ENCODE results near the gene ZMYND10.

ZMYND10 gene

GRCh38 chr3:50371133-50371685, 25.7 kb upstream of the ZMYND10 start:
- no peak for DNase-seq

GRCh38 chr3:50370594-50370993, 25.1 kb upstream of the ZMYND10 start:
- peak in 7 of 56 donors; percentile 4 to 33 (median 8) for DNase-seq

- DNase-seq, result no peak
These were observed 23.6 kb upstream of the ZMYND10 start for GRCh38 chr3:50369012-50369670.

GRCh38 chr3:50365842-50366220, 20.3 kb upstream of the ZMYND10 start:
- no peak for DNase-seq

GRCh38 chr3:50365080-50365841, 19.7 kb upstream of the ZMYND10 start:
- DNase-seq, result peak in 44 of 56 donors; percentile 13 to 91 (median 48)

- peak in 1 of 56 donors; percentile 43 for DNase-seq
These were observed 19.1 kb upstream of the ZMYND10 start for GRCh38 chr3:50364573-50365079.

- DNase-seq, result no peak
These were observed 14.2 kb upstream of the ZMYND10 start for GRCh38 chr3:50359760-50360110.

- peak; percentile 53 to 100 (median 98) for DNase-seq
These were observed 13.6 kb upstream of the ZMYND10 start, which contains the start of gene TMEM115 for GRCh38 chr3:50358911-50359759. Gene TMEM115 (minus strand): TSS chr3:50359521. CDS start chr3:50359063, 458 bp downstream.

- no peak for DNase-seq
These were observed 12.9 kb upstream of the ZMYND10 start for GRCh38 chr3:50358355-50358910.

GRCh38 chr3:50357481-50357880, 11.9 kb upstream of the ZMYND10 start:
- no peak for DNase-seq

GRCh38 chr3:50356553-50356952, 11.0 kb upstream of the ZMYND10 start:
- DNase-seq, result no peak

- no peak for DNase-seq
These were observed 10.5 kb upstream of the ZMYND10 start for GRCh38 chr3:50355829-50356552.

GRCh38 chr3:50354850-50355249, 9.3 kb upstream of the ZMYND10 start:
- DNase-seq, result no peak

GRCh38 chr3:50354186-50354764, 8.7 kb upstream of the ZMYND10 start:
- DNase-seq, result no peak

- no peak for DNase-seq
These were observed 7.9 kb upstream of the ZMYND10 start for GRCh38 chr3:50353245-50354004.

GRCh38 chr3:50352781-50353180, 7.2 kb upstream of the ZMYND10 start:
- DNase-seq, result no peak

GRCh38 chr3:50351323-50351697, 5.8 kb upstream of the ZMYND10 start:
- DNase-seq, result peak in 1 of 56 donors; percentile 42

- DNase-seq, result peak; percentile 81 to 99 (median 97)
These were observed 5.2 kb upstream of the ZMYND10 start, which contains the start of the genes CYB561D2 and NPRL2 for GRCh38 chr3:50350527-50351322. Gene CYB561D2 (plus strand): TSS chr3:50350862. CDS start chr3:50351434, 572 bp downstream. Gene NPRL2 (minus strand): TSS chr3:50350775. CDS start chr3:50350652, 123 bp downstream.

Data from amygdala (tissue), 56 donors.